A673 (cell line): ENCODE data around the gene CDADC1.

Experiments used
- CTCF ChIP-seq: fragments of 300-800, 200-600 bp; sonication (generic); conservative IDR thresholded peaks from 2 replicates; pipeline ENCODE4 v1.5.1; 2017; ENCODE audit warnings: low read depth, mild to moderate bottlenecking, antibody characterized with exemption, low read length, moderate library complexity, mixed read lengths
- EZH2 ChIP-seq: fragments of 200-600 bp; sonication (generic); IDR thresholded peaks from 2 replicates; pipeline ENCODE4 v1.6.1; 2017; ENCODE audit warnings: borderline replicate concordance, low read depth, mild to moderate bottlenecking, mixed read lengths, antibody characterized with exemption, low read length; ENCODE audit not compliant: poor library complexity, severe bottlenecking

- TF ChIP-seq EZH2 (no peak), CTCF (no peak)
Measured at GRCh38 chr13:49311816-49312215, 64.1 kb downstream of the CDADC1 start.
